SK-N-SH treated with all-trans-retinoic acid at 6 μM for 48 hours (cell line): ENCODE data around the gene PRMT7.

ENCODE experiments used
- ATAC-seq: fragments of 200-7000 bp; cut with Tn5 transposase; 3 replicates; pipeline ENCODE4 v1.9.1; 2020; ENCODE audit warnings: mild to moderate bottlenecking, moderate library complexity
- ARNTL ChIP-seq: fragments of 450-650 bp; formaldehyde crosslinking; IDR thresholded peaks from 2 replicates; pipeline ENCODE4 v1.5.0; 2020; ENCODE audit warnings: low read depth, mild to moderate bottlenecking, moderate library complexity, borderline replicate concordance
- BACH2 ChIP-seq: fragments of 250-450 bp; sonication (Bioruptor Pico); IDR thresholded peaks from 2 replicates; pipeline ENCODE4 v1.9.0; 2021; ENCODE audit warnings: mild to moderate bottlenecking, borderline replicate concordance
- CSDC2 ChIP-seq: fragments of 250-450 bp; sonication (Bioruptor Pico); IDR thresholded peaks from 2 replicates; pipeline ENCODE4 v1.5.0; 2020; ENCODE audit warnings: mild to moderate bottlenecking, moderate library complexity
- CSRNP3 ChIP-seq: fragments of 250-450 bp; sonication (Bioruptor Pico); IDR thresholded peaks from 2 replicates; pipeline ENCODE4 v1.5.1; 2021; ENCODE audit warnings: mild to moderate bottlenecking, moderate library complexity
- GLIS3 ChIP-seq: fragments of 250-450 bp; sonication (Bioruptor Pico); IDR thresholded peaks from 2 replicates; pipeline ENCODE4 v1.5.0; 2020; ENCODE audit warnings: mild to moderate bottlenecking, moderate library complexity
- OSR1 ChIP-seq: fragments of 250-450 bp; sonication (Bioruptor Pico); IDR thresholded peaks from 2 replicates; pipeline ENCODE4 v1.8.0; 2022; ENCODE audit warnings: moderate library complexity, mild to moderate bottlenecking, inconsistent platforms
- PATZ1 ChIP-seq: fragments of 250-450 bp; sonication (Bioruptor Pico); IDR thresholded peaks from 2 replicates; pipeline ENCODE4 v1.8.0; 2020; ENCODE audit warnings: mild to moderate bottlenecking, moderate library complexity, borderline replicate concordance
- POU6F1 ChIP-seq: fragments of 250-450 bp; sonication (Bioruptor Pico); IDR thresholded peaks from 2 replicates; pipeline ENCODE4 v1.8.0; 2021; ENCODE audit warnings: low read depth, mild to moderate bottlenecking, moderate library complexity, borderline replicate concordance
- PPARA ChIP-seq: fragments of 250-450 bp; sonication (Bioruptor Pico); IDR thresholded peaks from 2 replicates; pipeline ENCODE4 v1.5.0; 2020; ENCODE audit warnings: mild to moderate bottlenecking, borderline replicate concordance
- RARB ChIP-seq: fragments of 250-450 bp; sonication (Bioruptor Pico); IDR thresholded peaks from 2 replicates; pipeline ENCODE4 v1.8.0; 2021; ENCODE audit warnings: mild to moderate bottlenecking, moderate library complexity
- TCF4 ChIP-seq: fragments of 250-450 bp; sonication (Bioruptor Pico); IDR thresholded peaks from 2 replicates; pipeline ENCODE4 v1.8.0; 2021; ENCODE audit warnings: mild to moderate bottlenecking, moderate library complexity, borderline replicate concordance
- TOX ChIP-seq: fragments of 250-450 bp; sonication (Bioruptor Pico); IDR thresholded peaks from 2 replicates; pipeline ENCODE4 v1.8.0; 2021; ENCODE audit warnings: mild to moderate bottlenecking, moderate library complexity, borderline replicate concordance
- ZC3H10 ChIP-seq: fragments of 250-450 bp; sonication (Bioruptor Pico); IDR thresholded peaks from 2 replicates; pipeline ENCODE4 v1.5.1; 2021; ENCODE audit warnings: mild to moderate bottlenecking, moderate library complexity
- ZFP3 ChIP-seq: fragments of 250-450 bp; sonication (Bioruptor Pico); IDR thresholded peaks from 2 replicates; pipeline ENCODE4 v1.5.0; 2020; ENCODE audit warnings: mild to moderate bottlenecking, moderate library complexity
- ZNF565 ChIP-seq: fragments of 450-650 bp; formaldehyde crosslinking; conservative IDR thresholded peaks from 2 replicates; pipeline ENCODE4 v1.5.0; 2020; ENCODE audit warnings: low read depth, mild to moderate bottlenecking, moderate library complexity
- ZNF70 ChIP-seq: fragments of 450-650 bp; formaldehyde crosslinking; IDR thresholded peaks from 2 replicates; pipeline ENCODE4 v1.5.0; 2020; ENCODE audit warnings: mild to moderate bottlenecking, moderate library complexity
- TF ChIP-seq, protein P1 (sequence below): fragments of 250-450 bp; sonication (Bioruptor Pico); IDR thresholded peaks from 2 replicates; pipeline ENCODE4 v1.5.0; 2020; ENCODE audit warnings: mild to moderate bottlenecking, moderate library complexity
- TF ChIP-seq, protein P2 (sequence below): fragments of 250-450 bp; sonication (Bioruptor Pico); IDR thresholded peaks from 2 replicates; pipeline ENCODE4 v1.5.1; 2020; ENCODE audit warnings: low read depth, mild to moderate bottlenecking, moderate library complexity

The PRMT7 gene

DNA sequence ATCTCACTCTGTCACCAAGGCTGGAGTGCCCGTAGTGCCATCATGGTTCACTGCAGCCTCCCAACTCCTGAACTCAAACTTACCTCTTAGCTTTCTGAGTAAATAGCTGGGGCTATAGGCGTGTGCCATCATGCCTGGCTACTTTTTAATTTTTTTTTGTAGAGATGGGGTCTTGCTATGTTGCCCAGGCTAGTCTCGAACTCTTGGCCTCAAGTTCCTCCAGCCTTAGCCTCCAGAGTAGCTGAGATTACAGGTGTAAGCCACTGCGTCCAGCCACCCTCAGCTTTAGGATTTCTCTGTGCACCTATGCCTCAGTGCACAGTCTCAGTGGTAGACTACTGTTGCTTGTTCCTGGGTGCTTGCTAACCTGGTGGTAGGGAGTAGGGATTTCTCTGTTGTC, 41.0 kb upstream of the PRMT7 start:
- ATAC-seq = no peak
- TF ChIP-seq, protein P1, sequence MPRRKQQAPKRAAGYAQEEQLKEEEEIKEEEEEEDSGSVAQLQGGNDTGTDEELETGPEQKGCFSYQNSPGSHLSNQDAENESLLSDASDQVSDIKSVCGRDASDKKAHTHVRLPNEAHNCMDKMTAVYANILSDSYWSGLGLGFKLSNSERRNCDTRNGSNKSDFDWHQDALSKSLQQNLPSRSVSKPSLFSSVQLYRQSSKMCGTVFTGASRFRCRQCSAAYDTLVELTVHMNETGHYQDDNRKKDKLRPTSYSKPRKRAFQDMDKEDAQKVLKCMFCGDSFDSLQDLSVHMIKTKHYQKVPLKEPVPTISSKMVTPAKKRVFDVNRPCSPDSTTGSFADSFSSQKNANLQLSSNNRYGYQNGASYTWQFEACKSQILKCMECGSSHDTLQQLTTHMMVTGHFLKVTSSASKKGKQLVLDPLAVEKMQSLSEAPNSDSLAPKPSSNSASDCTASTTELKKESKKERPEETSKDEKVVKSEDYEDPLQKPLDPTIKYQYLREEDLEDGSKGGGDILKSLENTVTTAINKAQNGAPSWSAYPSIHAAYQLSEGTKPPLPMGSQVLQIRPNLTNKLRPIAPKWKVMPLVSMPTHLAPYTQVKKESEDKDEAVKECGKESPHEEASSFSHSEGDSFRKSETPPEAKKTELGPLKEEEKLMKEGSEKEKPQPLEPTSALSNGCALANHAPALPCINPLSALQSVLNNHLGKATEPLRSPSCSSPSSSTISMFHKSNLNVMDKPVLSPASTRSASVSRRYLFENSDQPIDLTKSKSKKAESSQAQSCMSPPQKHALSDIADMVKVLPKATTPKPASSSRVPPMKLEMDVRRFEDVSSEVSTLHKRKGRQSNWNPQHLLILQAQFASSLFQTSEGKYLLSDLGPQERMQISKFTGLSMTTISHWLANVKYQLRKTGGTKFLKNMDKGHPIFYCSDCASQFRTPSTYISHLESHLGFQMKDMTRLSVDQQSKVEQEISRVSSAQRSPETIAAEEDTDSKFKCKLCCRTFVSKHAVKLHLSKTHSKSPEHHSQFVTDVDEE (CRISPR knock-in tag) = no peak
- TF ChIP-seq PPARA (CRISPR knock-in tag) (no peak), ZNF565 (CRISPR knock-in tag) (no peak), CSRNP3 (CRISPR knock-in tag) (no peak), POU6F1 (CRISPR knock-in tag) (no peak), ZNF70 (CRISPR knock-in tag) (no peak), OSR1 (no peak), CSDC2 (no peak), ZC3H10 (CRISPR knock-in tag) (no peak), BACH2 (no peak)
- TF ChIP-seq, protein P2, sequence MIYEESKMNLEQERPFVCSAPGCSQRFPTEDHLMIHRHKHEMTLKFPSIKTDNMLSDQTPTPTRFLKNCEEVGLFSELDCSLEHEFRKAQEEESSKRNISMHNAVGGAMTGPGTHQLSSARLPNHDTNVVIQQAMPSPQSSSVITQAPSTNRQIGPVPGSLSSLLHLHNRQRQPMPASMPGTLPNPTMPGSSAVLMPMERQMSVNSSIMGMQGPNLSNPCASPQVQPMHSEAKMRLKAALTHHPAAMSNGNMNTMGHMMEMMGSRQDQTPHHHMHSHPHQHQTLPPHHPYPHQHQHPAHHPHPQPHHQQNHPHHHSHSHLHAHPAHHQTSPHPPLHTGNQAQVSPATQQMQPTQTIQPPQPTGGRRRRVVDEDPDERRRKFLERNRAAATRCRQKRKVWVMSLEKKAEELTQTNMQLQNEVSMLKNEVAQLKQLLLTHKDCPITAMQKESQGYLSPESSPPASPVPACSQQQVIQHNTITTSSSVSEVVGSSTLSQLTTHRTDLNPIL (CRISPR knock-in tag) = no peak

DNA sequence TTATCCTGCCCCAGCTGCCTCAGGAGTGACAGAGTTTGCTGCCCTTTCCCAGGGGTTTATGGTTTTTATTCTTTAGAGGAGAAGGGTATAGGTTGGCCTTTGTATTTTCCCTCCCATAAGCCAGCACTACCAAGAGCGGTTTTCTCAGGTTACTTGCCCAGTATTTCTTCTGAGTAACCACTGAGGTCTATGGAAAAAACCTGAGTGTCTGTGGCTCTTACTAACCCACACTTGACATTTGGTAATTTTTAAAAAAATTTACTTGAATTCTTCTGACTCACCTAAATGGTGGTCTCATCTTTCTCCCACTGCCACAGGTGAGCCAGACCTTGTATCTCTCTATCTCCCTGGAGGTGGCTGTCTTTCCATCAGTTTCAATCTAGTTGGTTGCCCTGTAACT, 40.5 kb upstream of the PRMT7 start:
- TF ChIP-seq TOX (CRISPR knock-in tag) (no peak), ZNF565 (CRISPR knock-in tag) (no peak), PPARA (CRISPR knock-in tag) (no peak), RARB (CRISPR knock-in tag) (no peak), ZFP3 (CRISPR knock-in tag) (no peak), TCF4 (no peak), ARNTL (CRISPR knock-in tag) (no peak), ZNF70 (CRISPR knock-in tag) (no peak), GLIS3 (no peak)
- no peak for ATAC-seq

DNA sequence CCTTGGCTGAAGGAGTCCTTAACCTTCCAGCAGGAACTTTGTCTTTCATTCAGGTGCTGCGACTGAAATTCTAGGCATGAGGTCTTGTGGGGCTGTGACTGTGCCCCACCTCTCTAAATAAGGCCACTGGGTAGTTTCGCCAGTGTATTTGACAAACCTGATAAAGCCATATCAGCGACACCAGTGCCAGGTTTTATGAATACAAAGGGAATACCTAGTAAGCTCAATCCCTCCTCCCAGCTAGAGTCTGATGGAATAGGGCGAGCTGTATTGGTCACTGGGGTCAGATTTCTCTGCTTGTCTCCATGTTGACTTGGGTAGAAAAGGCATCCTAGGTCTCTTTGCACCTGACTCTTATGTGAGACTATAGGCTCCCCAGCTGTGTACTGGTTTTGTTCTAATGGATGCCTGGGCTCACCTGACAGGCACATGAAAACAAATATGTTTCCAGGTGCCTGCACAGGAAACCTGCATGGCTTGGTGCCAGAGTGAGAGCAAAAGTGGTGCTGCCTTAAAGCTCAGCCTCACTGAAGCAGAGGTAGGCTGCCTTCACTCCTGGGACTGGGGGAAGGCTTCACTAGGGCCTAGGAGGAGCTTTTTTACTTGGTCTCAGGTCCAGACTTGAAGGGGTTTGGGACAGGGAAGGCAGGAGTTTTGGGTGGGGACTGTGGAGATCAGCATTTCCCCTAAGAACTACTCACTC, 38.2 kb upstream of the PRMT7 start:
- ATAC-seq = no peak
- TF ChIP-seq PATZ1 (no peak), ZNF70 (CRISPR knock-in tag) (no peak)

DNA sequence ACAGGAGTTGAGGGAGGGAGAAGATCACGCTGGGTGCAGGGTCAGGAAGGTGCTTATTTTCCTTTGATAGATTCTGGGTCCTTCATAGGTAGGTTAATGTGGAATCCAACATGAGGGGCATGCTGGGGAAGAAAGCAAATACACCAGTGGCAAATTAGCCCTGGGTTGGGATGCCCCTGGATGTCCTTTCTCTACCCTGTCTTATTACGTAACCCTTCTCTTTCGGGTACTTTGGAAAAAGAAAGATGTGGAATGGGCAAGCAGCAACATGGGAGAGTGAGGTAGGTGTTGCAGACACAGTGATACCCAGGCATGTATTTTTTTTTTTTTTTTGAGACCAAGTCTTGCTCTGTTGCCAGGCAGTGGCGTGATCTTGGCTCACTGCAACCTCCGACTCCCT, 37.4 kb upstream of the PRMT7 start:
- TF ChIP-seq ARNTL (CRISPR knock-in tag) = no peak
- no peak for ATAC-seq
